Brain microvascular endothelial cell (primary cell): Measurements from ENCODE around the gene TNK2.

Experiments
- DNase-seq: peaks from one replicate; pipeline ENCODE4 v3.0.0-alpha.2; 2020
- H3K27ac ChIP-seq: fragments of 250-450 bp; sonication (Bioruptor Pico); 2 replicates; pipeline ENCODE4 v1.5.1; 2020; ENCODE audit warnings: mild to moderate bottlenecking, moderate library complexity
- H3K27me3 ChIP-seq: fragments of 250-450 bp; sonication (Bioruptor Pico); replicated peaks from 2 replicates; pipeline ENCODE4 v1.5.1; 2020; ENCODE audit warnings: mild to moderate bottlenecking
- H3K36me3 ChIP-seq: fragments of 250-450 bp; sonication (Bioruptor Pico); replicated peaks from 2 replicates; pipeline ENCODE4 v1.5.1; 2020; ENCODE audit warnings: mild to moderate bottlenecking
- H3K4me3 ChIP-seq: 2 replicates; pipeline ENCODE4 v1.5.1; 2011; ENCODE audit warnings: low read depth, mild to moderate bottlenecking, control low read depth, low read length, moderate library complexity
- CTCF ChIP-seq: IDR thresholded peaks from 2 replicates; pipeline ENCODE4 v1.5.1; 2011; ENCODE audit warnings: low read depth, mild to moderate bottlenecking, moderate library complexity, low read length, control low read depth, inconsistent platforms; ENCODE audit errors: missing control alignments
- in situ Hi-C: cut with HindIII; loops from 2 replicates; pipeline ENCODE4 v1.10.0; 2017; ENCODE audit warnings: low sequenced_read_pairs, low pct_ligation_motif_present

TNK2 gene

GRCh38 chr3:195892105-195893043, 16.0 kb downstream of the TNK2 start:
- H3K4me3 ChIP-seq = peak overlapping the region; percentile 30
- no peak for DNase-seq
- no peak overlapping the region for H3K27ac ChIP-seq
- peak; percentile 29 for TF ChIP-seq CTCF
- no peaks in the 10 kb centered on the region for H3K36me3 ChIP-seq
- in situ Hi-C loops = no loop called here
- H3K27me3 ChIP-seq = no peaks in the 10 kb centered on the region

- no peaks in the 10 kb centered on the region for H3K36me3 ChIP-seq
- H3K27ac ChIP-seq = no peak overlapping the region
- TF ChIP-seq CTCF = no peak
- no peaks in the 10 kb centered on the region for H3K27me3 ChIP-seq
- H3K4me3 ChIP-seq = no peak overlapping the region
- in situ Hi-C loops = no loop called here
- DNase-seq = no peak
Observed at GRCh38 chr3:195891431-195892104, 16.8 kb downstream of the TNK2 start.

- DNase-seq = no peak
- in situ Hi-C loops = no loop called here
- H3K27me3 ChIP-seq = no peaks in the 10 kb centered on the region
- no peak overlapping the region for H3K27ac ChIP-seq
- TF ChIP-seq CTCF = peak; percentile 20
- H3K36me3 ChIP-seq = no peaks in the 10 kb centered on the region
- H3K4me3 ChIP-seq = no peak overlapping the region
Observed at GRCh38 chr3:195889870-195890295, 18.5 kb downstream of the TNK2 start.

GRCh38 chr3:195888981-195889869, 19.1 kb downstream of the TNK2 start:
- Histone ChIP-seq H3K27me3 (no peaks in the 10 kb centered on the region), H3K27ac (no peak overlapping the region), H3K36me3 (no peaks in the 10 kb centered on the region), H3K4me3 (no peak overlapping the region)
- DNase-seq = no peak
- TF ChIP-seq CTCF = no peak
- in situ Hi-C loops = no loop called here

- Histone ChIP-seq H3K36me3 (no peaks in the 10 kb centered on the region), H3K4me3 (no peak overlapping the region), H3K27ac (no peak overlapping the region), H3K27me3 (no peaks in the 10 kb centered on the region)
- TF ChIP-seq CTCF = no peak
- no peak for DNase-seq
- in situ Hi-C loops = no loop called here
Observed at GRCh38 chr3:195888311-195888761, 20.0 kb downstream of the TNK2 start.
